ENCODE results near the gene SLC27A5.

Gene SLC27A5

GRCh38 chr19:58511353-58512208 is at the start of gene SLC27A5:
Gene SLC27A5 (minus strand): TSS chr19:58511992. CDS start chr19:58511955, 37 bp downstream.
- ChIA-PET CTCF (no interaction called here), POLR2A (interaction anchor here (1.2 kb wide), 1 partner anchor 47 kb away, joined by 3 read pairs; no protein-coding TSS in a partner anchor)
- TF ChIP-seq FOXA1 (IDR thresholded peaks at IDR 0.05) (no peak), ARNT (IDR thresholded peaks at IDR 0.05) (no peak), LEF1 (IDR thresholded peaks at IDR 0.05; ENCODE audit: borderline replicate concordance) (no peak), NFRKB (IDR thresholded peaks at IDR 0.05) (no peak), SP1 (IDR thresholded peaks at IDR 0.05) (no peak), ZNF384 (IDR thresholded peaks at IDR 0.05) (no peak), TARDBP (IDR thresholded peaks at IDR 0.05) (no peak), CTBP1 (IDR thresholded peaks at IDR 0.05; ENCODE audit: borderline replicate concordance) (no peak), L3MBTL2 (conservative IDR thresholded peaks at IDR 0.05) (no peak), SUZ12 (IDR thresholded peaks at IDR 0.05) (no peak), PKNOX1 (IDR thresholded peaks at IDR 0.05) (no peak), BHLHE40 (IDR thresholded peaks at IDR 0.05; ENCODE audit: borderline replicate concordance) (no peak), FOXK2 (IDR thresholded peaks at IDR 0.05) (no peak), HDGF (IDR thresholded peaks at IDR 0.05; ENCODE audit: borderline replicate concordance) (no peak), FOXM1 (IDR thresholded peaks at IDR 0.05; ENCODE audit: borderline replicate concordance) (no peak)
- DNase-seq (ENCODE audit: extremely low spot score), result no peak

- DNase-seq (ENCODE audit: extremely low spot score), result no peak
- ChIA-PET POLR2A (interaction anchor here (1.2 to 5.4 kb wide), 4 partner anchors 10 to 181 kb away, joined by 4 to 43 read pairs (median 20); partner anchors contain the start of genes MZF1 and TRIM28), CTCF (no interaction called here)
- TF ChIP-seq BHLHE40 (IDR thresholded peaks at IDR 0.05; ENCODE audit: borderline replicate concordance), result no peak
- no peak for TF ChIP-seq ZNF384 (IDR thresholded peaks at IDR 0.05)
- no peak for TF ChIP-seq PKNOX1 (IDR thresholded peaks at IDR 0.05)
- no peak for TF ChIP-seq L3MBTL2 (conservative IDR thresholded peaks at IDR 0.05)
- TF ChIP-seq HDGF (IDR thresholded peaks at IDR 0.05; ENCODE audit: borderline replicate concordance), result no peak
- no peak for TF ChIP-seq LEF1 (IDR thresholded peaks at IDR 0.05; ENCODE audit: borderline replicate concordance)
- TF ChIP-seq FOXA1 (IDR thresholded peaks at IDR 0.05), result no peak
- TF ChIP-seq ELF4 (IDR thresholded peaks at IDR 0.05), result no peak
- TF ChIP-seq FOXK2 (IDR thresholded peaks at IDR 0.05), result no peak
- no peak for TF ChIP-seq SP1 (IDR thresholded peaks at IDR 0.05)
- TF ChIP-seq TARDBP (IDR thresholded peaks at IDR 0.05), result no peak
- TF ChIP-seq NFRKB (IDR thresholded peaks at IDR 0.05), result no peak
Observed at GRCh38 chr19:58560921-58561320, 49.1 kb upstream of the SLC27A5 start.

GRCh38 chr19:58560007-58560887 is 48.5 kb upstream of the SLC27A5 start:
- CTCF ChIA-PET, result no interaction called here
- no peak for TF ChIP-seq PKNOX1 (IDR thresholded peaks at IDR 0.05)
- TF ChIP-seq ELF4 (IDR thresholded peaks at IDR 0.05), result no peak
- TF ChIP-seq TARDBP (IDR thresholded peaks at IDR 0.05), result no peak
- TF ChIP-seq SUZ12 (IDR thresholded peaks at IDR 0.05), result no peak
- TF ChIP-seq BHLHE40 (IDR thresholded peaks at IDR 0.05; ENCODE audit: borderline replicate concordance), result no peak
- TF ChIP-seq LEF1 (IDR thresholded peaks at IDR 0.05; ENCODE audit: borderline replicate concordance), result no peak
- TF ChIP-seq NFRKB (IDR thresholded peaks at IDR 0.05), result no peak
- no peak for TF ChIP-seq ZNF384 (IDR thresholded peaks at IDR 0.05)
- no peak for TF ChIP-seq ARNT (IDR thresholded peaks at IDR 0.05)
- no peak for TF ChIP-seq FOXK2 (IDR thresholded peaks at IDR 0.05)
- no peak for TF ChIP-seq HDGF (IDR thresholded peaks at IDR 0.05; ENCODE audit: borderline replicate concordance)
- no peak for TF ChIP-seq L3MBTL2 (conservative IDR thresholded peaks at IDR 0.05)
- no peak for TF ChIP-seq FOXM1 (IDR thresholded peaks at IDR 0.05; ENCODE audit: borderline replicate concordance)
- no peak for TF ChIP-seq SP1 (IDR thresholded peaks at IDR 0.05)
- TF ChIP-seq FOXA1 (IDR thresholded peaks at IDR 0.05), result no peak

GRCh38 chr19:58559275-58560006 is 47.6 kb upstream of the SLC27A5 start:
- TF ChIP-seq NFRKB (IDR thresholded peaks at IDR 0.05) (peak; percentile 54; the same call in 1 of the 2 replicates), CTBP1 (IDR thresholded peaks at IDR 0.05; ENCODE audit: borderline replicate concordance) (no peak), BHLHE40 (IDR thresholded peaks at IDR 0.05; ENCODE audit: borderline replicate concordance) (no peak), LEF1 (IDR thresholded peaks at IDR 0.05; ENCODE audit: borderline replicate concordance) (no peak), ZNF384 (IDR thresholded peaks at IDR 0.05) (no peak), ELF4 (IDR thresholded peaks at IDR 0.05) (peak; percentile 12; the same call in 1 of the 2 replicates), SUZ12 (IDR thresholded peaks at IDR 0.05) (no peak), TARDBP (IDR thresholded peaks at IDR 0.05) (no peak), ARNT (IDR thresholded peaks at IDR 0.05) (no peak), SP1 (IDR thresholded peaks at IDR 0.05) (no peak), FOXA1 (IDR thresholded peaks at IDR 0.05) (no peak), L3MBTL2 (conservative IDR thresholded peaks at IDR 0.05) (peak; percentile 98), PKNOX1 (IDR thresholded peaks at IDR 0.05) (no peak), HDGF (IDR thresholded peaks at IDR 0.05; ENCODE audit: borderline replicate concordance) (peak; percentile 40; the same call in 1 of the 2 replicates), FOXM1 (IDR thresholded peaks at IDR 0.05; ENCODE audit: borderline replicate concordance) (no peak), FOXK2 (IDR thresholded peaks at IDR 0.05) (no peak)
- DNase-seq (ENCODE audit: extremely low spot score), result peak; percentile 87
- ChIA-PET CTCF (no interaction called here), POLR2A (interaction anchor here (0.6 to 5.4 kb wide), 16 partner anchors 8 to 233 kb away, joined by 3 to 58 read pairs (median 4); partner anchors contain the start of genes MZF1, TRIM28, ZBTB45 and ZNF324B)

More at GRCh38 chr19:58560007-58560887, 48.5 kb upstream of the SLC27A5 start:
- no peak for DNase-seq (ENCODE audit: extremely low spot score)
- POLR2A ChIA-PET, result interaction anchor here (0.6 to 5.4 kb wide), 17 partner anchors 8 to 233 kb away, joined by 3 to 58 read pairs (median 5); partner anchors contain the start of genes MZF1, TRIM28, ZBTB45 and ZNF324B

All from HEK293T (cell line).